ENCODE results near the gene CCDC34.

Gene CCDC34

GRCh38 chr11:27392278-27393114, 29.5 kb upstream of the CCDC34 start:
- DNase-seq, result no peak

- DNase-seq, result no peak
Measured at GRCh38 chr11:27391331-27392015, 28.5 kb upstream of the CCDC34 start.

GRCh38 chr11:27390318-27391295, 27.6 kb upstream of the CCDC34 start:
- no peak for DNase-seq

- DNase-seq, result no peak
Measured at GRCh38 chr11:27388869-27389268, 25.9 kb upstream of the CCDC34 start.

- DNase-seq, result no peak
Measured at GRCh38 chr11:27388001-27388400, 25.0 kb upstream of the CCDC34 start.

- no peak for DNase-seq
Measured at GRCh38 chr11:27387362-27387761, 24.3 kb upstream of the CCDC34 start.

GRCh38 chr11:27386181-27386845, 23.3 kb upstream of the CCDC34 start:
- no peak for DNase-seq

GRCh38 chr11:27385245-27385644, 22.2 kb upstream of the CCDC34 start:
- no peak for DNase-seq

GRCh38 chr11:27384227-27384626, 21.2 kb upstream of the CCDC34 start:
- DNase-seq, result no peak

GRCh38 chr11:27383645-27384044, 20.6 kb upstream of the CCDC34 start:
- DNase-seq, result no peak

- DNase-seq, result no peak
Measured at GRCh38 chr11:27381238-27381666, 18.2 kb upstream of the CCDC34 start.

- no peak for DNase-seq
Measured at GRCh38 chr11:27380771-27381170, 17.8 kb upstream of the CCDC34 start.

- no peak for DNase-seq
Measured at GRCh38 chr11:27379449-27379848, 16.4 kb upstream of the CCDC34 start.

GRCh38 chr11:27375370-27375769, 12.4 kb upstream of the CCDC34 start:
- no peak for DNase-seq

- DNase-seq, result no peak
Measured at GRCh38 chr11:27373856-27374602, 11.0 kb upstream of the CCDC34 start.

GRCh38 chr11:27373392-27373791, 10.4 kb upstream of the CCDC34 start:
- DNase-seq, result no peak

GRCh38 chr11:27372164-27372563, 9.1 kb upstream of the CCDC34 start:
- DNase-seq, result no peak

- no peak for DNase-seq
Measured at GRCh38 chr11:27371489-27371888, 8.5 kb upstream of the CCDC34 start.

GRCh38 chr11:27370374-27370773, 7.4 kb upstream of the CCDC34 start:
- DNase-seq, result no peak

GRCh38 chr11:27367881-27368280, 4.9 kb upstream of the CCDC34 start:
- DNase-seq, result no peak

- DNase-seq, result no peak
Measured at GRCh38 chr11:27363576-27364117, 632 bp upstream of the CCDC34 start.
